HG03108 (cell line): ENCODE results near the gene EEIG1.

ENCODE experiments used
- ATAC-seq: cut with Tn5 transposase; IDR thresholded peaks from one replicate; pipeline ENCODE4 v1.9.1; 2021; ENCODE audit warnings: moderate library complexity; ENCODE audit not compliant: unreplicated experiment

The EEIG1 gene

DNA sequence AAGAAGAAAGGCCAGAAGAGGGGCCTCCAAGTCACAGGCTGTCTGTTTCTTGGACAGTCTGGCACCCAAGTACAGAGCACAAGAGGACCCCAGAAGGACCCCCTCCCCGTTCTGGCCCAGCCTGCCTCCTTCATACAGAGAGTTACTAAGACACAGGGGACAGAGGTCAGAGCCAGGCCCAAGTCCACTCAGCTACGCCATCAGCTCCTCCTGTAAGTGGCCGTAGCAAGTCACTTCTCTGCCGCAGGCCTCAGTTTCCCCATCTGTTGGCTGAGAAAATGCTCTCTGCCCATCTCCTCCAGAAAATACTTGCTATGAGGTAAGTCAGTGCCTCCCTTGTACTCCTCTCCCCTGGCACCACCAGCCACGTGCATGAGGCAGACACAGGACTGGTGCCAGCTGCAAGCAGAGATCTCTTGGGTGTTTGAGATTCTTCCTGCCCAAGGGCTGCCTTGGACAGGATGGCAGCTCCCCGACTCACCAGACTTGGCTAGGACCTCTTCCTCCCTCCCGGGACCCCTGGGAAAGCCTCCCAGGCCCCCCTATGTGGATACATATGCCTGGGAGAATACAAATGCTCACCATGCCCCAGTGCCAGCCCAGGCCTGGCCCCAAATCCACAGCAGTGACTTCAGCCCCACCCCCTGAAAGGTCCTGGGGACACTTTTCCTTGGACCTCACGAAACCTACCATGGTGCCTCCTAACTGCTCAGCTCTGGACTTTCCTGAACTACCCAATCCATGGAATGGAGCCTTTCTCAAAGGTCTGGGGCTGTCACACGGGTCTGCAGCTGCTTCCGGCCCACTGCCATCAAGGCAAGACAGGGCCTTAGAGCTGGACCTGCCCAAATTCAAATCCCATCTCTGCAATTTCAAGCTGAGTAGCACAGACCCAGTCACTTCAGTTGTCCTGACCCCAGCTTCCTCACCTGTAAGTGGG is 5.1 kb downstream of the EEIG1 start:
- no peak for ATAC-seq

GRCh38 chr9:127974769-127975261 is 6.0 kb downstream of the EEIG1 start:
- ATAC-seq = no peak

DNA sequence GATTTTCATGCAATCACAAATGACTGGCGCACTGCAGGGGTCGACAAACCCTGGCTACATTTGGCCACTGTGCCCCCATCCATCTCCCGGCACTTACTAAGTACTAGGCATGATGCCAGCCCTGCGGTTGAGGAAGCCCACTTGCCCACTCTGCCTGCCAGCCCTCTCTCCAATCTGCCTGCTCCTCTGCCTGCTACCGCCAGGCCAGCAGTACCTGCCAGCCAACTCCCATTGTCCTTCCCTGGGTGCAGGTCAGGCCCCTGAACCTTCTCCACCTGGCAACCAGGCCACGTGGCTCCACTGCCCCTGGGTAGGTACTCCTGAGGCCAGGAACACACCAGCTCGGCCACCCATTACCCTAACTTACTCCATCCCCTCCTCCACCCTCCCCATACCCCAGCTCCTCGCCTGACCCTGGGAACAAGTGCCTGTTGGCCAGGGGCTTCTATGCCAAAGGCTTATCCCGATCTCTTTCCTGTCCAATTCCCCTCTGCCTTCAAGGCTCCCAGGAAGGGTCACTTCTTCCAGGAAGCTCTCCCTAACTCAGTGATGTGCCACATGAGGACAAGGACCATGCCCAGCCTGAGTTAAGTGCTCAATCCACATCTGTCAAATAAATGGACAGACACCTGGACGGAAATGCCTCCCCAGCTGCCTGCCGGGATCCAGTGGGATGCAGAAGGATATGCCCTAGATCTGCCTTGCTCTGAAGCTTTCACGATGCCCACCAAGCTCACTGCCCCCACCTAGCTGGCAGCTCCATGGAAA is 6.6 kb downstream of the EEIG1 start:
- no peak for ATAC-seq

GRCh38 chr9:127973169-127974000 is 7.4 kb downstream of the EEIG1 start:
- ATAC-seq = no peak

DNA sequence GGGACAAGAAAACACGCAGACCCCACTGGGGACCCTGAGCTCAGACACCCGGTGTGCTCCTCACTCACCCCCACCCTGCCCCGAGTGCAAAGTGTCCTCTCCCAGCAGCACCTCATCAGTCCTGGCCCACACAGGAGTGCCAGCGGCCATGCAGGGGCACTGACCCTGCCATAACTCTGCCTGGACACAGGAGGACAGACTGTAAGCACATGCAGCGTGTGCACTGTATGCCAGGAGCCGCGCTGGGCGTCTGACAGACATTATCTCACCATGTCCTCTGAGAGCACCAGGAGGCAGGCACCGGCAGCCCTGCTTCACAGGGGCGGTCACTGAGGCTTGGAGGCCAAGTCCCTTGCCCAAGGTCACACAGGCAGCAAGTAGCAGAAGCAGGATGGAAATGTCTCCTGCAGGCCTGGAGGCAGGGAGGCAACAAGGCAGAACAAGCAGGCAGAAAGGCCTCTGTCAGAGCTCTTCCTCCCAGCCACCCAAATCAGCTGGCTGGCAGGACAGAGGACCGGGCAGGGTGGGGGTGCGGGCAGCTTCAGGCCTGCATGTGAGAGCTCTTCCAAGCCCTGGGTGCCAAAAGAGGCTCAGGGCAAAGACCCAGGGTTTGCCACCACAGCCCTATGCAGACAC is 8.4 kb downstream of the EEIG1 start:
- no peak for ATAC-seq

DNA sequence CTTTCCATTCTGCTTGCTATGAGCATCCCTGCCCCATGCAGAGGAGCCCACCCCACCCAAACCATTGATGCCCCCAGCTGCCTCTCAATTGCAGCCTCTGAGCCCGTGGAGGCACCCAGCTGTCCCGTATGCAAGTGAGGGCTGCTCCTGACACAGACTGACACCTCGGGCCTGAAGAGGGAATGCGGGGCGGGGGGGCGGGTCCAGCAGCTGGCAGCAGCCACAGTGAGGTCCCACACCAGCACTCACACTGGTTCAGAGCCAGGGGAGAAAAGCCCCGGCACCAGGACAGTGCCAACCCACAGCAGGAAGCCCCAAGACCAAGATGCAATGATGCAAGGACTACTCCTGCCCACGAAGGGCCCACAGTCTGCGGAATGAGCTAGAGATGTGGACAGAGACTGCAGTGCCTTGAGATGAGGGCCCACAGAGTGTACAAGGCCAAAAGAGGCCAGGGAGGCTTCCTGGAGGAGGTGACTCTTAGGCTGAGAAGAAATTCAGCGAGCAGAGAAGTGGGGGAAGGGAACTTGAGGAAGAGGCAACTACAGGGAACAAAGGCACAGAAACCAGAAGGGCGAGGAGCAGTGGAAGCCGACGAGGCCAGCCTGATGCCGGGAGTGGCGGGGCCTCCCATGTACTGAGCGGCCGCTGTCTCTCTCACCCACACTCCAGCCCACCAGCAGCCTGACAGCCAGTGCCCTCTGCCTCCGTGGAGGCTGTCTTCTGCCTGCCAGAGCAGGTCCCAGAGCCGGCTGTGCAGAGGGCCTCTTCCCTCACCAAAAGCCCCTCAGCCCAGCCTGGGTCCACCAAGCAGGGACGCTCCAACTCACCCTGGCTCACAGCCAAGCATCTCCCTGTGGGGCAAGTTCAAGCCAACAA is 9.2 kb downstream of the EEIG1 start:
- ATAC-seq = peak; percentile 4

GRCh38 chr9:127970401-127971313 is 10.1 kb downstream of the EEIG1 start:
- ATAC-seq = peak; percentile 71

DNA sequence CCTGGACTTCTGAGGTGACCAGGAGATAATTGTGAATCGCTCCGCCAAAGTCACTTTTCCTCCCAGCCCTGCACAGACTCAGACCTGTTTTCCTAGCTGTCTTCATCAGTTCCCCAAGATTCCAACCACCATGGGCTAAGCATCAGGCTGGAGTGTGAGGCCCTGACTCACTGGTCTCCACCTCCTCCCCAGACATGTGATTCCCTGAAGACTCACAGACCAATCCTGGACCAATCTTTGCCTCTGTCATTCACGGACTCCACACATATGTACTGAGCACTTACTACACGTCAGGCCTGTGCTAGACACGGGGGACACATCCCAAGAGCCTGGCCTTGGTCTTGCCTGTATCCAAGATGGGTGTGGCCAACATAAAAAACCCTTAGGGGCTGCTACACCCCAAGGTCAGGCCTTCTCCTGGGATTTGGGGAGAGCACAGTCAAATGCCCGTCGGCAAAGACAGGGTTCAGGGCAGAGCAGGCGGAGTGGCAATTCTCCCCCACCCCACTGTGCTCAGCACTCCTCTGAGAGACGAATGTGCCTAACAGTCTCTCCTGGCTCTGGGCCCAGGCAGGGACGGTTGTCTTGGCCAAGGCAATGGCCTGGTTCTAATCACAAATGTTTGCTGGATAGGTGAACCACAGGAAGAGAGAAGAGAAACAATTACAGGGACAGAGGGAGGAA is 11.9 kb downstream of the EEIG1 start:
- ATAC-seq = no peak

- no peak for ATAC-seq
Measured at GRCh38 chr9:127968042-127968441, 12.7 kb downstream of the EEIG1 start.

DNA sequence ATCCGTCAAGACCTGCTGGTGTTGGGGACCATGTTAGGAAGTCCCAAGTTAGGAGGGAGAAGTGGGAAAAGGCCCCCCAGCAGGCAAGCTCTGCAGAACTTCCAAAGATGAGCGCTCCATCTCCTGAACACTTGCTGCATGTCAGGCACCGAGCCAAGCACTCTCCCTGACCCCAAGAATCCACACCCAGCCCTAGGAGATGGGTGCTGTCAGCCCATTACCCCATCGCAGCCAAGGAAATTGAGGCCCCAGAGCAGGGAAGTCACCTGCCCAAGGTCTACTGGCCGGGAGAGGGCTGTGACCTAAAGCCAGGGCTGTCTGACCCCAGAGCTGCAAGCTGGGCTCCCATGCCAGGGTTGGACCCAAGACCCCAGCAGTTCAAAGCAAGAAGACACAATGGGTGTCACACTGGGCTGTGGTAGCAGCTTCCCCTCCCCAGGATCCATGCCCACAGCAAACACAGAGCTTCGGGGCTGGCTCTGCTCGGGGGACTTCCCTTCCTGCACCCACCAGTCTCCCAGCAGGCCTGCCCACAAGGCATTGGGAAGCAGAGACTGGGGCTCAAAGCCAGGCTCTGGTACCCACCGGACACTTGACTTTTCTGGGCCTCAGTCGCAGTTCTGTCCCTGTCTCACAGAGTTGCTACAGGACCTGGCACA is 13.5 kb downstream of the EEIG1 start:
- ATAC-seq = no peak

DNA sequence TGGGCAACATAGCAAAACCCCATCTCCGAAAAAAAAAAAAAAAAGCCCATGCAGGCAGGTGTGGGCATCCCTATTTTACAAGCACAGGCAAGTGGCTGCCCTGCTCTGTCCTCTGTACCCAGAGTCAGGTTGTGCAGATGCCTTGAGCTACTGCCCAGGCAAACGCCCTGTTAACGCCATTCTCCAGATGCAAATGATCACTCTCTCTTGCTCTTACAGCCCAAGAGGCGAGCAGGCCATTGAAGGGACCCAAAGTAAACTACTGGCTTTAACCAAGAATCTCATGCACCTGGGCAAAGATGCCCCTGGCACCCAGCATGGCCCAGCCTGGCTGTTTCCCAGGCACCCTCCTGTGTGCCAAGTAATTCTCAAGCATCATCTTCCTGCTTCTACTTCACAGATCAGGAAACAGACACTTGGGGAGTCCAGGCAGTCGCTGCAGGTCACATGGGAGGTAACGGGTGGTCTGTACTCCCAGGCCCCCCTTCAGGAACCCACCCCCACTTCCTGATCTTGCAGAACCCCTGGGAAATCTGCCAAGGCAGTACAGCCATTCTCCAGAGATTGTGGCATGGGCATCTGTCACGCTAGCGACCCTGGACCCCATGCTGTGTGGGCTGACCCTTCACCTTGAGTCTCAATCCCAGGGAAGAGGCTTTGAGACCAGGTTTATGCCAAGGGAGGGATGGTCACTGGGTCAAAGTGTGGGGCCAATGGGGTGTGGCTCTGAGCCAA is 14.2 kb downstream of the EEIG1 start:
- ATAC-seq = no peak

DNA sequence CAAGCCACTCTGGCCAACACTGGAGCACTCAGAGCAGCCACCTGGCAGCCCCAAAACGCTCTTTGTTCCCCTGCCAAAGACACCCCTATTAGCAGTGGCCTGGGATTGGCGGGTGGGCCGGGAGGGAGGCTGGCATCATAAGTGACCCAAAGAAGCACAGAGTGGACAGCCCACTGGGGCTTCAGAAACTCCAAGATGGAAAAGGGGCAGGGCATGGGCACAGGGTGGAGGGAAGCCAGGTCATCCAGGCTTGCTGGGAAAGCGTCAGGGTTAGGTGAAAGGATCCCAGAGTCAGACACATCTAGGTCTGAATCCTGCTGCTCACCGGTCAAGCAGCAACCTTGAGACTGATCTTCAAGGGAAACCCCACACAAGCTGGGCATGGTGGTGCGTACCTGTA is 14.8 kb downstream of the EEIG1 start:
- ATAC-seq = no peak

- ATAC-seq = no peak
Measured at GRCh38 chr9:127963359-127964064, 17.3 kb downstream of the EEIG1 start.

GRCh38 chr9:127963041-127963358 is 17.8 kb downstream of the EEIG1 start:
- ATAC-seq = no peak

DNA sequence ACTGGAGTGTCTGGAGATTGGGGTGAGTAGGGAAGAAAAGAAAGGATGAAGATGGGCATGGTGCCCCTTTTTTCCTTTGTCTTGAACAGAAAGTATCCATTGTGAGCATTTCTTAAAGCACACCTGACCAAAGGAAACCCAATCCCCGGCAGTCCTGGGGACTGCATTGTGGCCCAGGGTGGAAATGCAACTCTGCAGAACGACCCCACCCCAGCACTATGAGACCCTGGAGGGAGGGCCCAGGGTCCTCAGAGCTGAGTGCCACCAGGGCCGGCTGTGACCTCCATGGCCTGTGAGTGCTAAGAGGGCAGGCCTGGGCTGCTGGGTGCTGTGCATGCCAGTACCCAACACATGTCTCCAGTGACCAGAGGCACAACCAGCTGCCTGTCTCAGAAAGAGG is 18.5 kb downstream of the EEIG1 start:
- ATAC-seq = no peak

GRCh38 chr9:127961613-127962155 is 19.1 kb downstream of the EEIG1 start:
- no peak for ATAC-seq
